Stomach (tissue), 4 donors: ENCODE results near the gene DENND2A.
"Not testable (repeated sequence)": the region's sequence is repeated elsewhere in the genome, so short reads cannot be mapped to it uniquely, and the experiment has no call there.

ENCODE experiments used
- EP300 ChIP-seq: sonication (generic); formaldehyde crosslinking; IDR thresholded peaks from one replicate; pipeline ENCODE4 v1.6.1; 2017; ENCODE audit warnings: antibody characterized with exemption
- TF ChIP-seq, protein P1 (sequence below), 7 experiments: fragments of 450-650 bp in 4 of 7; fragments of 200-600 bp in 3 of 7; sonication (generic) in 3 of 7; IDR thresholded peaks; one replicate each; pipeline ENCODE4 v1.5.1; 2016 to 2019; ENCODE audit warnings: antibody characterized with exemption in 7 of 7, control low read depth in 2 of 7, mild to moderate bottlenecking in 1 of 7

DNA sequence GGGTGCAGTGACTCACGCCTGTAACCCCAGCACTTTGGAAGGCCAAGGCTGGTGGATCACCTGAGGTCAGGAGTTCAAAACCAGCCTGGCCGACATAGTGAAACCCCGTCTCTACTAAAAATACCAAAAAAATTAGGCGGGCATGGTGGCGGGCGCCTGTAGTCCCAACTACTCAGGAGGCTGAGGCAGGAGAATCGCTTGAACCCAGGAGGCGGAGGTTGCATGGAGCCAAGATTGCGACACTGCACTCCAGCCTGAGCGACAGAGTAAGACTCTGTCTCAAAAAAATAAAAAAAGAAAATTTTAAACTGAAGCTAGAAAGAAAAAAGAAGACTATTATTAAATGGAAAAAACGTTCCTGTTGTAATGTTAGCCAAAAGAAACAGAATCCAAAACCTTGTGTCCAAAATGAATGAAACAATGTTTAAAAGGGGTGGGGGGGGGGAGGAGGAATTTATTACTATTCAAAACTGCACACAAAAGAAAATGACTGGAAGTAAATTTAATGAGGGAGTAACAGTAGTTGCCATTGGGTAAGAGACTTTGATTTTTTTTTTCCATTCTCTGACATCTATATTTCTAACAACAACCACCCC lies 20.6 kb downstream of the DENND2A start:
- TF ChIP-seq EP300, result not testable (repeated sequence)
- TF ChIP-seq, protein P1, sequence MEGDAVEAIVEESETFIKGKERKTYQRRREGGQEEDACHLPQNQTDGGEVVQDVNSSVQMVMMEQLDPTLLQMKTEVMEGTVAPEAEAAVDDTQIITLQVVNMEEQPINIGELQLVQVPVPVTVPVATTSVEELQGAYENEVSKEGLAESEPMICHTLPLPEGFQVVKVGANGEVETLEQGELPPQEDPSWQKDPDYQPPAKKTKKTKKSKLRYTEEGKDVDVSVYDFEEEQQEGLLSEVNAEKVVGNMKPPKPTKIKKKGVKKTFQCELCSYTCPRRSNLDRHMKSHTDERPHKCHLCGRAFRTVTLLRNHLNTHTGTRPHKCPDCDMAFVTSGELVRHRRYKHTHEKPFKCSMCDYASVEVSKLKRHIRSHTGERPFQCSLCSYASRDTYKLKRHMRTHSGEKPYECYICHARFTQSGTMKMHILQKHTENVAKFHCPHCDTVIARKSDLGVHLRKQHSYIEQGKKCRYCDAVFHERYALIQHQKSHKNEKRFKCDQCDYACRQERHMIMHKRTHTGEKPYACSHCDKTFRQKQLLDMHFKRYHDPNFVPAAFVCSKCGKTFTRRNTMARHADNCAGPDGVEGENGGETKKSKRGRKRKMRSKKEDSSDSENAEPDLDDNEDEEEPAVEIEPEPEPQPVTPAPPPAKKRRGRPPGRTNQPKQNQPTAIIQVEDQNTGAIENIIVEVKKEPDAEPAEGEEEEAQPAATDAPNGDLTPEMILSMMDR (IDR thresholded peaks at IDR 0.05), result not testable (repeated sequence)
